Myocyte (in vitro differentiated cells): ENCODE results near the gene DEPP1. TPM values are rescaled to one million over a fixed set of nuclear protein-coding genes. Genes with fewer than 3 reads are reported as not detected.

Experiments
- DNase-seq: peaks from one replicate; pipeline ENCODE4 v3.0.0-alpha.2; 2012; ENCODE audit warnings: low read depth
- total RNA-seq: library from RNA; depleted of rRNA; stranded (reverse); fragments of >200 nt; gene quantifications from 2 replicates; pipeline ENCODE4 v1.2.3, GENCODE V29; 2014

DEPP1 gene
- total RNA-seq, 1 donor from 2014 or later: 55.5 TPM

DNA sequence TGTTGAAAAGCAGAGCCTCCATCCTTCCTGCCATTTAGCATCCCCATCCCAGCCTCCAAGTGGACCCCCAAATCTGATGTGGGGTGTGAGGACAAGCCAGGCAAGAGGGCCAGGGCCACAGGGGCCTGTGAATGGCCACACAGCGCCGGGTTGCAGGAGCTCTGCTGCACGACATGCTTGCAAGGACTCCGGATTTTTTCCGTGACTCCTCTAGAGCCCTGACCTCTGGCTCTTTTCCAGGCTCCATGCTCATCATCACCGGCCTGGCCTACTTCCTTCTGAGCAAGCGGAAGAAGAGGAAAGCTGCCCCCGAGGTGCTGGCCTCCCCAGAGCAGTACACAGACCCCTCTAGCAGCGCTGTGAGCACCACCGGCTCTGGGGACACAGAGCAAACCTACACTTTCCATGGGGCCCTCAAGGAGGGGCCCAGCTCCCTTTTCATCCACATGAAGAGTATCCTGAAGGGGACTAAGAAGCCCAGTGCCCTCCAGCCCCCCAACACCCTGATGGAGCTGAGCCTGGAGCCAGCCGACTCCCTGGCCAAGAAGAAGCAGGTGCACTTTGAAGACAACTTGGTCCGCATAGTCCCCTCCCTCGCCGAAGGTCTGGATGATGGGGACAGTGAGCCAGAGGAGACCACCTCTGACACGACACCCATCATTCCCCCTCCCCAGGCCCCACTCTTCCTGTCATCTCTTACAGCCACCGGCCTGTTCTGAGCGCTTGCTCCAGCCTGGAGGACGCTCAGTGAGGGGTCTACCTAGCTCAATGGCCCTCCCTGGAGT is 44.0 kb downstream of the DEPP1 start:
- DNase-seq: no peak

DNA sequence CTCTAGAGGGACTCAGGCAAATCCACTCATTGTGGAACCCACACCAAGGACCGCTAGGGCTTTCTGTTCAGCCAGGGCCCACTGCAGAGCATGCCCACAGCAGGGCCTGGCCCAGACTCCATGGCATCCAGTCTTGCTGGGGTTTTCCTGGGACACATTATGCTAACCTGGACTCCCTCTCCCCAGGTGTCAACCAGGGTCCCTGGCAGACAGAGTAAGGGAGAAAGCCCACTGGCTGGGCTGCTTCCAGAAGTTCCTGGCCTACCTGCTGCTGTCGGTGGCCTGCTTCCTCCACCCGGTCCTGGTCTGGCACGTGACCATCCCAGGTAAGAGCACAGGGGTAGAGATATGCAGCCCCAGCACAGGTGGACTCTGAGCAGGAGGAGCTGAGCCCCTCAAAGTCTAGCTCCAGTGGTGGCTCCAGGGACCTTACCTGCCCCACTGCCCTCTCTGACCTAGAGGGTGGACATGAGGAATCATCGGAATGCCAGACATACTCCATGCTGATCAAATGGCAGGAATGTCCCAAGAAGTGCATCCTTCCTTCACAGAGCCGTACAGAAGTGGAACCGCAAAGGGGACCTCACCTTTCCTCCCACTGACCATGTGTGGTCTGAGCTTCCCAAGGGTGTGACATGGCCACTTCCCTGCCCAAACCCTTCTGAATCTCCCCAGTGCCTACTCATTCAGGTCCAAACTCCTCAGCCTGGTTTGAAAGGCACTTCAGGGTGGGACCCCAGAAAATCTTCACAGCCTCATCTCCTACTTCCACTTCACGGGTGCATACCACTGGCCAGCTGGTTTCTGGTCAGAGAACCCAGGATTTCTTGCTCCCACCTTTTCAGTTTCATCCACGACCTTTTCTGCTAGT is 44.9 kb downstream of the DEPP1 start:
- no peak for DNase-seq

DNA sequence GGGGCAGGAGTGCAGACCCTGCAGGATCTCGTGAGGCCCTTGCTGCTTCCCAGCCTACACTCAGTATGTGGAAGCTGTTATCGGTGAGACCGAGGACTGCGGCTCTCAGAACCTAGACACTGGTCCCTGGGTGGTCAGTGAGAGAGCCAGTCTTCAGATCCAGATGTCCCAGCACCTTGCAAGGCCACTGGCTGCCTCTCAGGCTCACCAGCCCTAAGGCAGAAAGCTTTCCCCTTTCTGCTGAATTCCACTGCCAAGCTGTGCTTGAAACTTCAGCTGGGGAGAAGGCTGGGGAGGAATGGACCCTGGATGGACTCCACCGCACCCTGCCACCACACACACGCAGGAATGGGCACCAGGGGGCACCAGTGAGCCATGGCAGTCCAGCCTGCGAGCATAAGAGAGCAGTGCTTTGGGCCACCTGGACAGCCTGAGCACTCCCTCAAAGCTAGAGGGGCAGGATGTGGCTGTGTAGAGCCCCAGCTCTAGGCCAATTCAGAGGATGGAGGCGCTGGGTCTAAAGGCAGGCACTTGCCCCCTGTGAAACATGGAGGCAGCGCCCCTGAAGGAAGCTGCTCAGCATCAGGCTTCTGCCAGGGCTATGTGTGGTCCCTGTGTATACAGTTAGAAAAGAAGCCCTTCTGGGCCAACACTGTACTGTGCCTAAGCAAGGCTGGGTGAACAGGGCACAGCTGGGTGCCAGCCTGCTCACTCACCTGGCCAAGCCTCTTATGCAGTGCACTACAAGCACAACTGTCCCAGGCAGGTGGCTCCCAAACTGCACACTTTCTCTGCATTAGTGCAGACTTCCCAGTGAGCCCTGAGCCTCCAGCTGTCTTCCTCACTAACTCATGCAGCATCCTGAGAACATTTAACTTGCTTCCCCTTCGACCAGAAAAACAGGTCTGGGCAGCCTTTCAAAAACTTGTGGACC is 45.8 kb downstream of the DEPP1 start:
- DNase-seq: peak; percentile 91

DNA sequence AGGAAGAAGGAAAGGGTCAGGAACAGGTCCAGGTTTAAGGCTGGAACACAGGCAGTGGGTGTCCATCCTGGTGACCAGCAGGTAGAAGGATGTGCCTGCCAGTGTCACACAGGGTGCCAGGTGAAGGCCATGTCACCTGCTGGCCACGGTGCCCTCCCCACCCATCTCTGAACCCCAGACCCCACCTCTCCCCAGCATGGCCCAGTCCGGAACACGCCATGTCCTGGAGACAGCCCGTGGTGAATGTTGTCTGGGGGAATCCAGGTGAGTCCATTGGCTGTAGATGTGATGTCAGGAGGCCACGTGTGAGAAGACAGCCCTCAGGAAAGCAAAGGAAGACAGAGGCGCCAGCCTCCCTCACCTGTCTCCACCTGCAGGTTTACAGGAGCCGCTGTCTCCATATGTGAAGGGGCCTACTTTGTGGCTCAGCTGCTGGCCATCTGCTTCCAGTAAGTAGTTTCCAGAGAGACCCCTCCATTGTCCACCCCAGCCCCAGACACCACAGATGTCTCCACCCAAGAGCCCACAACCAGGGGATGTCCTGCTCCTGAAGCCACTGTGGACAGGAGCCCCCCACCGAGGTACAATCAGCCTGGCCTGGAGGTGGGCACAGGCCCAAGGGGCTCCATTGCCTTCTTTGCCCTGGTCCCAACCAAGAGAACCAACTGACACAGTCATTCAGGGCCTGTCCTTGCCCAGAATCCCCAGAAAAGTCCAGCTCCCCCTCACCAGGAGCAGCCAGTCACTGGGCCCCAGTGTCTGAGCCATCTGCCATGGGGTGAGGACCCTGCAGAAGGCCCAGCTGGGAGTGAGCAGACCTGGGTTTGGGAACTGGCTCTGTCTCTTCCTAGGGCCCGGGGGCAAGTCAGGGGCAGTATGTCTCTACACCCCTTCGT is 46.7 kb downstream of the DEPP1 start:
- DNase-seq: no peak

DNA sequence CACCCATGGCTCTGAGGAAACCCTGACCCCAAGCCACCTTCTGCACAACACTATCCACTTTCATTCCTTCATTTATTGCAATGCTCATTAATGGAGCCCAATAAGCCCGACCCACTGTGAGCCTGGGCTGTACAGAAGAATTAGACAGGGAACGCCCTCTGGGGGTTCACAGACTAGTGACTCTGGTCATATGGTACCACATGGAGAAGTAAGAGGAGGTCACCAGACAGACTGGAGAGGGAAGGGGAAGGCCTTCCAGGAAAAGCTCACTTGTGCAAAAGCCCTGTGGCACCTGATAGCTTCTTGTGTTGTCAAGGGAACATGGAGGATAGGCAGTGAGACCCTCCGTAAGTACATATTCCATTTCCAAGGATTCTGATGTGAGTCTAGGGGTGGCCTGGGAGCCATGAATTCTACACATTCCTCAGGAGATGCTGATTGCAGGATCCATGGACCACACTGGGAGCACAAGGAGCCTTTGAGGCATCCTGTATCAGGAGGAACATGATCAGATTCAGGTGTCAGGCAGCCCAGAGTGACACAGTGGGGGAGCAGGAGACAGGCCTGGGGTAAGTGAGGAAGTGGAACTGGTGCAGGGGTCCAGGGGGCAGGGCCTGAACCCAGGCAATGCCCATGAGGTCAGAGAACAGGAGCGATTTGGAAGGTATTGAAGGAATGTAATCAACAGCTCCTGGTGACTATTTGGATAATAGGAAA is 47.5 kb downstream of the DEPP1 start:
- no peak for DNase-seq

DNA sequence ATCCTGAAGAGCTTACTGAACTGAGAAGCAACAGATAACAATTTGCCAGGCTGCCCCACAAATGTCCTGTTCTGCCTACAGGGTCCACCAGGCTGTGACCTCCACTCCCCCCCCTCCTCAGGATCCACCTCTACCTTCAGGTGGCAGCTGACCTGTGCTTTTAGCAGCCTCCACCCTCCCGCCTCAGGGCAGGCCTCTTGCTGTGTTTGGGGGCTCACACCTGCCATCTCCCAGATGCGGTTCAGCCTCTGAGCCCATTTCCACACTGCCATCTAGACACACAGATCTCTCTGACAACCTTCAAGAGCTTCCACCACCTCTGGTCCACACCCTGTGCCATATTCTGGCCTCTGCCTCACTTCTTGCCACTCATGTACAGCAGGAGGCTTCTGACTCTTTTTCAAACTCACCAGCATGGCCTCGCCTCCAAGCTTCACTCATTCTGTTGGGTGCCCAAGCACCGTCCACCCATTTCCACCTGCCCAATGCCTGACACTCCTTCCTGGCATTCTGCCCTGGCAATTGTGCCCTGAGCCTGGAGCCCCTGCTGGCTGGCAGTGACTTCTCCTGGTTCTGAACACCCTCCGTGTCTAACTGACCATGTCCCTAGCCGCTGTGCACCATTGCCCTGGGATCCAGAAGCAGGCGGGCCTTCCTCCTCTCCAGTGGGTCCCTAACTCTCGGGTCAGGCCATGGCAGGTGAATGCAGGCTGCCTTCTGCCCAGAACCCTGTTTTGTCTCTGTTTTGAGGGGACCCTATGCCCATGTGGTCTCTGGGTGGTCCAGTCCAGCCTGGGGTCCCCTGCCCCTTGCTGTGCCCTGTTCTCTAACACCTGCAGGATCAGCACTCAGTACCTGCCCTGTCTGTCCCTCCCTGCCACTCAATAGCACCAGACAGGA is 49.0 kb downstream of the DEPP1 start:
- no peak for DNase-seq

DNA sequence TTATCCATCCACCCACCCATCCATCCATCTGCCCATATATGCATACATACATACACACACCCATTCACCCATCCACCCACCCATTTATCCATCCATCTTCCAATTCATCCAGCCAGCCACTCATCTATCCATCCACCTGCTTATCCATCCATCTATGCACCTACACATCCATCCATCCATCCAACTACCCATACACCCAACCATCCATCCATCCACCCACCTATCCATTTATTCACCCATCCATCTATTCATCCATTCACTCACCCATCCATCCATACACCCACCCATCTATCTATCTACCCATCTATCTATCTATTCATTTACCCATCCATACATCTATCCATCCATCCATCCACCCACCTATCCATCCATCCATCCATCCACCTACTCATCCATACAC is 50.1 kb downstream of the DEPP1 start:
- no peak for DNase-seq

- DNase-seq: peak; percentile 81
These were observed 51.3 kb downstream of the DEPP1 start for GRCh38 chr10:44927352-44927751.

DNA sequence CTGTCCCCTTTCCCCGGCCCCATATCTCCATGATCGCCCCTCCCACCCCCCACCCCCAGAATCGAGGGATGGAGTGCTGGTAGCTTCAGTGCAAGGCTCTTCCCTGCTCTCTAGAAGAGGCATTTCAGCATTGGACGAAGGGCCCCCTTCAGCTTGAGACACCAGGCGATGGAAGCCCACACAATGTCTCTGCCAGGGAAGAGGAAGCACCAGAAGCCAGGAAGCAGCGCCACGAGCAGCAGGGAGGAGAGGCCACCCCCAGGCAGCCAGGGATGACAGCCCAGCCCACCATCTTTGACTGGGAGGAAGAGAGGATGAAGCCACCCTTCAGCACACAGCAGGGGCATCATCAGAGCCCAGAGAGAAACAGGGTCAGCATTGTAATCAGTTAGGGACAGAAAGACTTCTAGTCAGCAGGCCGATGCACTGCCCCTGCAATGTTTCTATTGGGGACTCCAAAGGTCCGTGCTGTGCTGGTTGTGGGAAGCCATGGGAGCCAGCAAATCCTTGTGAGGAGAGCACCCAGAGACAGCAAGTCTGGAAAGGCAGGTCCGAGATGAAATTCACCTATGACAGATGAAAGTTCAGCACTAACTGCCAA is 51.8 kb downstream of the DEPP1 start:
- no peak for DNase-seq

Other genes starting within 250 kb of the DEPP1 start
- gene TMEM72, start 67.5 kb downstream of the DEPP1 start, total RNA-seq: 0.96 and 1.6 TPM in 2 replicates
- gene RASSF4, start 19.0 kb downstream of the DEPP1 start, total RNA-seq: 608 and 1,159 TPM in 2 replicates
- gene ZNF22, start 22.1 kb upstream of the DEPP1 start, total RNA-seq: 25.2 and 25.9 TPM in 2 replicates